Uterus (tissue), 2 donors: ENCODE measurements around the gene CAPNS1.

Experiments used
- CTCF ChIP-seq, 4 experiments: fragments of 200-600 bp in 2 of 4; fragments of 450-650 bp in 2 of 4; sonication (generic) in 2 of 4; IDR thresholded peaks; one replicate each; pipeline ENCODE4 v1.5.1; 2016 to 2019; ENCODE audit warnings: antibody characterized with exemption in 4 of 4, mild to moderate bottlenecking in 2 of 4, moderate library complexity in 1 of 4
- POLR2A ChIP-seq, 2 donors: fragments of 450-650 bp; IDR thresholded peaks; one replicate each; pipeline ENCODE4 v1.6.1; 2016; ENCODE audit warnings: antibody characterized with exemption in 2 of 2, mild to moderate bottlenecking in 1 of 2, moderate library complexity in 1 of 2

- TF ChIP-seq CTCF (IDR thresholded peaks at IDR 0.05) (no peak), POLR2A (IDR thresholded peaks at IDR 0.05) (no peak)
Measured at GRCh38 chr19:36097036-36097435, 42.8 kb upstream of the CAPNS1 start.
